Measurements from ENCODE around the gene ISG20L2.
A peak's percentile ranks its signal among the peaks of the same experiment; 100 is the strongest.

The ISG20L2 gene

DNA sequence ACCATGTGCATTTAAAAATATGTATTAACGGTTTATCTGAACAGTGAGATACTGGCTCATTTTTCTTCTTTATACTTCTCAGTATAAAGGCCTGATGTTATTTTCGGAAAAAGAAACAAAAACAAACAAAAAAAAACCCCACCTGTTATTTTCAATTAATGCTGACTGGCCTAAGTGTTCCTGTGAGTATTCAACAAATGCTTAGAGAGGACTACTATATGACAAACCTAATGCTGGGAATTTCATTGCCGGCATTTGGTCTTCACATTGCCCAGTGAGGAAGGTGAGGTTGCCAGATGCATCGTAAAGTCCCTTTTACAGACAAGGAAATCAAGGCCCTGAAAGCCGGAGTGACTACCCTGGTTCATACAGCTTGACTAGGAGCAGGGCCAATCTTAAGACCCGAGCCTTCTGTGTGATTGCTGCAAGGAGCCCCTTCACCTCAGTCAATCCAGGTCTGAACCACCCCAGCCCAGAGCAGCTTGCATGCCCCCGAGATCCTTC is 11.7 kb upstream of the ISG20L2 start:
- DNase-seq: no peak

DNA sequence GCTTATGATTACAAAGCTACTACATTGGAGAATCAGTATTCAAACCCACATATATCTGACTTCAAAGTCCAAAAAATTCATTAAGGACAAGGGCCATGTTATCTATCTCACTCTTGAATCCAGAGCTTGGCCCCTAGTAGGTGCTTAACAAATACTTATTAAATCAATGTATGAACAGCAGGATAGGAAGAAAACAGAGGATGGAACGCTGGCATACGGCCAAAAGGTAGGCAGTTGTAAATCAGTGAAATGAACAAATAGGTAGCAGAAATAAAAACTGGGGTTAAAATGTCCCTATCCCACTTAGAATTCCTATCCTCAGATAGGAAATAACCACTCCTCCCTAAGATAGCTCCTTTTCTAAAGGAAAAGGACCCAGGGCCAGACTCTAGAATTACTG is 10.3 kb upstream of the ISG20L2 start:
- DNase-seq: no peak

DNA sequence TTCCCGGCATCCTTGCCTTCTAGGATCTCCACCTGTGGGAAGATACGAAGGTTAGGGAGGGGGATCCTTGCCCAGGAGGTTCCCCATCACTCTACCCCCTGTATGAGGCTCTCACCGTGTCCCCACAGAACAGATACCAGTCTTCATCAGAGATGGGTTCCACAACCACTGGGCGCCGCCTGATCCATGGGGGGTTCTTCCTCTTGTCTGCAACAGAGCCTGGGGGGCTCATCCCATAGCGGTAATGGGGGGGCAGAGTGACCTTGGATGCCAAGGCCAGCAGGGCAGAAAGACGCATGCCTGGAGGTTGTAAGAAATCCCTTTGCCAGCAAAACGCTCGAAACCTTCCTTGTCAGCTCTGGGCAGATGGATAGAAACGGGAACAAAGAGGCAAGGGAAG is 9.8 kb upstream of the ISG20L2 start:
- no peak for DNase-seq

DNA sequence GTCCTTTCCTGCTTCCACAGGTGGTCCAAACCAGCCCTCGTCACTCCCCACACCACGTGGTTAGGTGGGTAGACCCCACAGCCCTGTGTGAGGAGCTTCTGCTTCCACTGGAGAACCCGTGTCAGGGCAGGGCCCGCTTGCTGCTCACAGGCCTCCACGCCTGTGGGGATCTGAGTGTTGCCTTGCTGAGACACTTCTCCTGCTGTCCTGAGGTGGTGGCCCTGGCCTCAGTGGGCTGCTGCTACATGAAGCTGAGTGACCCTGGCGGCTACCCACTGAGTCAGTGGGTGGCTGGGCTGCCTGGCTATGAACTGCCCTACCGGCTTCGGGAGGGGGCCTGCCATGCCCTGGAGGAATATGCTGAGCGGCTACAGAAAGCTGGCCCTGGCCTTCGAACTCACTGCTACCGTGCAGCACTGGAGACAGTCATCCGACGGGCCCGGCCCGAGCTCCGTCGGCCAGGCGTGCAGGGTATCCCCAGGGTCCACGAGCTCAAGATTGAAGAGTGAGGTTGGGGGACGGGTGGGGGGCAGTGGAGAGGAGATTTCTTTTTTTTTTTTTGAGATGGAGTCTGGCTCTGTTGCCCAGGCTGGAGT is 5.5 kb upstream of the ISG20L2 start:
- DNase-seq: no peak

DNA sequence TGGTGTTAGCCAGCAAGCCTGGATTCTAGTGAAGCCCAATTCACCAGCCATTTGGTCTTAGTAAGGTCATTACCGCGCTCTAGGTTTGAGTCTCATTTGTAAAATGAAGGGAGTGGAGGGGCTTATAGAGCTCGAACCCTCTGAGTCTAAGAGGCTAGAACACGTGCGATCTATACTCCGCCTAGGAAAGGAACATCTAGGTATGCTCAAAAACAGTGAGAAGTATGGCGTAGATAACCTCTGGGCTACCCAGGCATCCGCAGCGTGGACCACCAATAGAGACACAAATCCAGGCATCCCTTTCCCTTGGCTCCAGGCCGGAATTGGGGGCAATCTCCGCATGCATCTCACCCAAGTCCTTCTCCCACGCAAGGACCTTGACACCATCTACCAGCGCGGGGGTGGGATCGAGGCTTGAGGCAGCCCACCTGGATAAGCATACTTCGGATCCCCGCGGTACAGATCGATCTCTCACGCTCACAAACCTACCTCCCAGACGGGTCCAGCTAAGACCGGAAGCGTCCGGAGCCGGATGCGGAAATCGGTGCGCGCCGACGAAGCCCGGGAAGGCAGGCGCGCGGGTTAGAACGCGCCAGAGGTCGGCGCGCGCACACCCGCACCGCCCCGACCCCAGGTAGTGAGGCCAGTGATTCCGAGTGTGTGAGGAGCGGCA is 504 bp downstream of the ISG20L2 start, which contains the start of gene METTL25B:
METTL25B (plus strand) TSS at position 544 of the 673 bp plus-strand sequence. CDS start 636 bp downstream, outside the sequence.
- DNase-seq: peak; percentile 81

DNA sequence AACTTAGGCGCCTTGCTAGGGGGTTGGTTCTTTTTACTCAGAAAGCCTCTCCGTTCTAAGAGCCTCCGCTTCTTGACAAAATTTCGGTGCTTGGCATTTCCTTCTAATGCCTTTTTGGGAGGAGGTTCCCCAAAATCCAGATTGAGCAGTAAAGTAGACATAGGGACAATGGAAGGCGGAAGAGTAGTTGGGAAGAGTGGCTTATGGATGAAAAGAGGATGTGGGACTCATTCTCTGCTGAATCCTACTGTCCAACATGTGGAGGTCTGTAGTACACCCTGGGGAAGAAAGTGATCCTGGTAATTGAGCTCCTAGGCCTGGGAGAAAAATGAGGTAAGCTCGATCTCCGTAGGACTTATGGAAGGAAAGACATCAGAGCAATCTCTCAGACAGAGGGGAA is 1.1 kb downstream of the ISG20L2 start:
- DNase-seq: no peak

DNA sequence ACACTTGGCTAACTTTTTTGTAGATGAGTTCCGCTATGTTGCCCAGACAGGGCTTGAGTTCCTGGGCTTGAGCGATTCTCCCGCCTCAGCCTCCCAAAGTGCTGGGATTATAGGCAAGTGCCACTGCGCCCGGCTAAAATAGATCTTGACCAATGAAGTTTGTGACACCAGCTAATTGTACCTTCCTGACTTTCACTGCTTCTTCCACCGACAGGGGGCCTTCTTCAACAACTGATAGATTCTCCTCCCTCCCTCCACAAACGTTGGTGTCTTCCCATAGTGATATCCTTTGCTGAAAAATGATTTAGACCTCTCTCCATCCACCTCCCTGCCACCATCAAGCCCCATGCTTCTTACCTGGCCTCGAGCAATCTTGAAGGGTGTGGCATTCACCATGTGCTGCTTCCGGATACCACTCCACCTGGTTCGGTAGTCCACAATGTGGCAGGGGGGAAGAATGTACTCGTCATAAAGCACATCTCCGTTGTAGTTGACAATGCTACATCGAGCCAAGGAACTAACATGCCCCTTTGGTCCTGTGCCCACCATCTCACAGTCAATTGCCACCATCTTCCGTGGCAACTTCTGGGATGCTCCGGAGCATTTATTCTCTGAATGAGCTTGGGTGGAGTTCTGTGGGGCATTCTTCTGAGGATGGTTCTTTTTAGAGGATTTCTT is 1.9 kb downstream of the ISG20L2 start:
- peak; percentile 26 for DNase-seq

DNA sequence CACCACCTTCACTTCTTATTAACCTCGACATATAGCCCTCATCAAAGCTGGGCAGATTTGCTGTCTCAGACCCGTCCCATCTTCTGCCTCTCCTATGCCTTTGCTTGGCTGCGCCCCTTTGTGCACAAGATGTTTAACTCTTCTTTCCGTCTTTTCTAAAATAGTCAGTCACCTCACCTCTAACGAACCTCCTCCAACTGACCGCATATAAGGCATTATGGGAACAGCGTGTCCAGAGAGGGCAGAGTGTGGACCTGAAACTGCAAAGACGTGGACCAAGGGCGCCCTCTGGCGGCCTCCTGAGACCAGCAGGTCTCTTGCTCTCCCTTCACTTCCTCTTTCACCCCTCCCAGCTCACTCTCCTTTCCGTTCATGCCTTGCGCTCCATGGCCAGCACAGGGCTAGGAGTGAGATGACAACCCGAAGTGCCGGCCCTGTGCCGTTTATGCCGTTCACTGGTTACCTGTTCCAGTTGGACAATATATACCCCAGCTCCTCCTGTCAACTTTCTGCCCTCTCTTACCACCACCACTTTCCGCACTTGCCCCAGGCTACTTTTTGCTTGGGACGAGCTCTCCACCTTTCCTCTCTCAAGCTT is 2.8 kb downstream of the ISG20L2 start:
- peak; percentile 58 for DNase-seq

DNA sequence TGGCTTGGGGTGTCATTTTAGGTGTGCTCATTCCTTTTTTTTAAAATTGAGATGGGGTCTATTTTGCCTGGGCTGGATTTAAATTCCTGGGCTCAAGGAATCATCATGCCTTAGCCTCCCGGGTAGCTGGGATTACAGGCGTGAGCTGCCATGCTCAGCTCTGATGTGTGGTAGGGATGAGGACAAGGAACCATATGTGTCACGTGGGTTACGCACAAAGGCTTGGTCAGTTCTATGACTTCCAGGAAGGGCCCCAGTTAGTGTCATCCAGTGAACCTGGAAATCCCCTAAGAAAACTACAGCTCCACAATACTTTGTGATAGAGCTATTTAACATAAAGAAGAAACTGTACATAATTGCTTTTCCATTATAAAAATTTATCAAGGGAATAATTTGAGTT is 7.0 kb downstream of the ISG20L2 start:
- DNase-seq: no peak

DNA sequence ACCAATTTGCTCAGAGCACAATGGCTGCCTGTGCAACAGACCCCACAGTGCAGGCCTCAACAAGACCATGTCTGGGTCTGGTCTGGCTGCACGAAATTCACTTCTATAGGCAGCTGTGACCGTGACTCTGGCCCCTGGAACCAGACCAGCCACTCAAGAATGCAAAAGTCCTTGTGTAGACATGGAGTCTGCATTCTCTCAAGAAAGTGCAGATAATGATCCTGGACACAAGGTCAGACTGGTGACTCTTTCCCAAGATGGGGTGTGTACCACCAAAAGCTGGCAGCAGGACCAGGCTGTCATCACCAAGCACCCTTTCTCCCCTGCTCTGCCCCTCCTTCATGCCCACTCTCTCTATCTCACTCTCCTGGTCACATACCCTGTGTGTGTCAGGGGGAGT is 7.4 kb downstream of the ISG20L2 start:
- no peak for DNase-seq

DNA sequence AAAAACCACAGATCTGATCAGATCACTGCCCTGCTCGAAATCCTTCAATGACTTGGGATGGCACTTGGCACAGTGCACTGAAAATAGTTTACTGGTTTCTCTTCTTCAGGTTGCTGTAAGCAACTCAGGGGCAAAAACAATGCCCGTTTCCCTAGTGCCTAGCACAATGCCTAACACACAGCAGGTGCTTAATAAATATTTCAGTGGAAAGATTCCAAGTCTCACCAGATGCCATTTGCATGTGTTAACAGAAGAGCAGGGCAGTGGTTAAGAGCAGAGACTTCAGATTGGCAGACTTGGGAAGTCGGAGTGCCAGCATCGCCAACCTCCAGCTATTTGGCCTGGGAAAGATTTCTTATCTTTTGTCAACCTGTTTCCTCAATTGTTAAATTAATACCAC is 11.2 kb downstream of the ISG20L2 start:
- DNase-seq: no peak

DNA sequence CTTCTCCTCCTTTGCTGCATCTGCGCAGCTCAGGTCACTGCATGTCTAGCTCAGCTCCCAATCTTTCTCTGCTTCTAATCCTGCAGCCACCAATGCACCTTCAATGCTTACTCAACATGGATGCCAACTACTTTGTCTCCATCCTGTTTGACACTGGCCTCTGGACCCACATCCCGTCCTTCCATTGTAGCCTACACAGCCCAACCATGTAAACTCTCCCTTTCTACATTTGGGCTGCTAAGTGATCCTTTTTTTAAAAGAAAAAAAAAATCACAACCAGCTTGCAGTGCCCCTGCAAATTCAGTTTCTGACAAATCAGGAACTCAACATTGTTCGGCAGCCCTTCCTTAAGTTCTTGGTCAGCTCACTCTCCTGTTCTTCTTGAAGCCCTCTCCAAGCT is 13.7 kb downstream of the ISG20L2 start:
- no peak for DNase-seq

DNA sequence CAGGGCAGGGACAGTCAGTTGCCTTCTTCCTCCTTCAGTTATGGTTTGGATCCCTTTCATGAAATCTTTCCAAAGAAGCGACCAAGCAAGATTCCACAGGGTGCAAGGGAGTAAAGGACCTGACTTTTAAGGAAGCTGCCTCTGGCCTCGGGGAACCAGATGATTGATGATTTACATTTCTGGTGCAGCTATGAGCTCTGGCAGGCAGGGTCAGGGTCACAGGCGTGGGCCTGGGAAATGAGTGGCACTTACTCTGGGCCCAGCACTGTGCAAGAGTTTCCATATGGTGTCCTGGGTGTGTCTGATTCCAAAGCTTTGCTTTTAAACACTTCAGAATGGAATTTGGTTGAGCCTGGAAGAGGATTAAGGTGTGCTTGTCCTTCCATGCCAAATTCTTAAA is 15.9 kb downstream of the ISG20L2 start:
- no peak for DNase-seq

DNA sequence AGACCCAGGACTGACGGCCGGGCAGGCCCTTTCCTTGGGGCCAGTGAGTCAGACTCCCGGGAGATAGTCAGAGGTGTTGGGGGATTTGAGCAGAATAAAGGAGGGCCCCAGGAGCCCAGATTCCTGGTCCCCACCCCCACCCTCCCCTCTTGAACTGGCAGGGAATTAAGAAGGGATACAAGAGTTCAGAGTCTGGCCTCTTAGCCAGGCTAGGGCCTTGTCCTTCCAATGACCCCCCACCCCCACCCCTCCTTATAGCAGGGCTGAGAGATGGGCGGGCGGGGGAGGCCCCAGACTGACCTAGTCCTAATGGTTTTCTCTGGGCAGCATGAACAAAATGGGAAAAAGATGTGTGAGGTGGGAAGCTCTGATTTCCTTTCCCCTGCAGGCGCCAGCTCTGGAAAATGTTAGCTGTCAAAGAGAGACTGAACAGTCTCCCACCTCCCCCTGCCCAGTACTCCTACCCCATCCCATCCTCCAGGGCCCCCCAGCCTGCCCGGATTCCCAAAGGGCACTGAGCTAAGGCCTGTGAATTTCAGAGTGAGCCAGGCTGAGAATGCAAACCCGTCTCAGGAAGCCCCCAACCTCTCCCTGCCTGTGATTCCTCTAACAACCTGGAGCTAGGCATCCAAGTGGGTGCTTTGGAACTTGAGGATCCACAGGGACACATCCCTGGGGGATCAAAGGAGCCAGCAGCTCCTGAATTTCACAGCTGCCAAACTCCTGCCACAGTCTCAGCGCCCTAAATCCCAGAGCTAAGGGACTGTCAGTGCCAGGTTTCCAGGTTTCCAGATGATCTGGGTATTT is 17.4 kb downstream of the ISG20L2 start:
- DNase-seq: no peak

DNA sequence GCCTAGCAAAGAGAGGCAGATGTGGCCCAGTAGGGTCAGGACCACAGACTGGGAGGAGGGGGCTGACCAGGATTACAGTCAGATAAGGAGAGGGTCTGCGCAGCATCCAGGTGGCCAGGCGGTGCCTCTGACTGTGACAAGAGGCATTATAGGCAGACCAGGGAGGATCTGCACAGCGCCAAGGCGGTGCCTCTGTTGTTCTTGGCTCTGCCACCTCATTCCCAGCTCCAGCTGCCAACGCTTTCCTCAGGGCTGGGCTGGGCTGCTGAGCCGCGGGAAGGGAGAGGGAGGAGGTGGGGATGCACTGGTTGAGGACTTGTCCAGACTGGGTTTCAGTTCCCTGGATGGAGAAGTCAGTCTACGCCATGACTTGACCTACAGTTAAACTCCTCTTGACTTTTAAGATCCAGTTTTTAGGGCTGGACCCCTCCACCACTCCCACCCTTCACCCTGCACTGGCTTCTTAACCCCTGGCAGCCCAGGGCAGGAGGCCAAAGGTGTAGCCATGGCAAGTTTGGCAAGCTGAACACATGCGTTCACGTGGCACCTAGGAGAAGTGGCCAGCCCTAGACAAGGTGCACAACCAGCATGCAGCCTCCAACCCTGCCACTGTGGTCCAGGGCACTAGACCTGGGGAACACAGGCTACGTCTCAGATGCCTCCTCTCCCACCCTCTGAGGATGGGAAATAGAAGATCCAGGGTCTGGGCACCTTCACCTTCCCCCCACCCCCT is 18.6 kb downstream of the ISG20L2 start:
- no peak for DNase-seq

DNA sequence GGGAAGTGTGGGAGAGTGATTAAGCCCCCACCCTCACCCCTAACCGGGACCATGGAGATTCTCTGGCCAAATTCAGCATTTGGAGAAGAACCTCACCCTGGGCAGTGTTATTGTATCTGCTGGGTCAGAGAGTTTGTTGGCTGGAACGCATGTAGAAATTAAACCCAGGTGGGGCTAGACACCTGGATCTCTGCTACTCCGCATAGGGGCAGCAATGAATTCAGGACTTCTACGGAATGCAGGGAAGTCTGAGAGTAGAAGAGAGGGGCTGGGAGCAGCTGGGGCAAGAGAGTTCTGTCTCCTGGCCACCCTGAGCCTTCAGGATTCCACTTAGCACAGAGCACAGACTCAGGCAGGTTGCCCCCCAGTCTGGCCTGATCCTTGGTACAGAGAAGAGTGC is 19.5 kb downstream of the ISG20L2 start:
- no peak for DNase-seq

DNA sequence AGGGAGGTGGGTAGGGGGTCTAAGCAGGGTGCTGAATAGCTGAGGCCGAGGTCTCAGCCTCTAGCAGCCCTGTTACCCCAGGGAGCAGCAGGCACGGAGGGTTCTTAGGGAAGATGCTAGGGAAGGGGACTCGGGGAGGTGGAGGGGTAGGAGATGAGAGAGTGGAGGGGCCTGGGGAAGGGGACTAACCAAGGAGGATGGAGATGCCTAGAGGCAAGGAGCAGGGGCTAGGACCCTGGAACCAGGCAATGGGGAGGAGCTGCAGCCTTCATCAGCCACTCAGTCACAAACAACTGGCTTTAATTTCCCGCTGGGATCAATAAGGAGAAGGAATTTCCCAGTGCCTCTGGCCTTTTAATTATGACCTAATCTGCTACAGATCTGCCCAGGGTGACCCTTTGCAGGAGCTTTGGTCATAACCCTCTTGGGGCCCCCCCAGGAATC is 20.3 kb downstream of the ISG20L2 start:
- DNase-seq: no peak

DNA sequence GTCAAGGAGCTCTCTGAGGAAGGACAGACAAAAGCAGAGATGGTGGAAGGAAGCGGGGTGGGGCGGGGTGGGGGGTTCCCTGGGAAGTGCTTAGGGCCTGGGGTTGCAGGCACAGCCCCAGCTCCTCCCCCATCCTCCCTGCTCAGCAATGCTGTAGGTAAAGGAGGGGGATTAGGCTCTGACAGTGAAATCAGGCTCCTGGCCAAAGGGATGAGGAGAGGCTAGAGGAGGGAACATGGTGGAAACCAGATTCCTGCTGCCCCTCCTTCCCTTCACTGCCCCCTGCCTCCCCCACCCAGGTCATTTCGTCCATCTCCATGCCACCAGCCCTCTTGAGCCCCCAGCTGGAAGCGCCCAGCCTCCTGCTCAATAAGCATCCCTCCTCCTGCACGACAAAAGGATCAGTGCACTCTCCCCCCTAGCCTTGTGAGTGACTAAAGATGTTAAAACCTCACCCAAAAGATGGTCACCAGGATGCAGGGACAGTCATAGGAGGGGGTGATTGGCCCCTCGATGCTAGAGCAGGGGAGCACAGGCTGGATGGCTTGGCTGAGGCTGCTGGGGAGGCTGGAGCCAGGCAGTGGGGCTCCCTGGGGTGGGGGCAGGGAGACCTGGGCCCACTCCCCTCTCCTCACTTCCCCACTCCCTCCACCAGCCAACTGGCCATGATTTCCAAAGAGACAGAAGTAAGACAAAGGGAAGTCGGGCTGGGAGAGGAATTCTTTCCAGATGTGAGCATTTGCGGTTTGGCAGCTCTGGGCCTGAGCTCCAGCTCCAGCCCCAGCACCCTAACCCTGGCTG is 20.9 kb downstream of the ISG20L2 start:
- no peak for DNase-seq

DNA sequence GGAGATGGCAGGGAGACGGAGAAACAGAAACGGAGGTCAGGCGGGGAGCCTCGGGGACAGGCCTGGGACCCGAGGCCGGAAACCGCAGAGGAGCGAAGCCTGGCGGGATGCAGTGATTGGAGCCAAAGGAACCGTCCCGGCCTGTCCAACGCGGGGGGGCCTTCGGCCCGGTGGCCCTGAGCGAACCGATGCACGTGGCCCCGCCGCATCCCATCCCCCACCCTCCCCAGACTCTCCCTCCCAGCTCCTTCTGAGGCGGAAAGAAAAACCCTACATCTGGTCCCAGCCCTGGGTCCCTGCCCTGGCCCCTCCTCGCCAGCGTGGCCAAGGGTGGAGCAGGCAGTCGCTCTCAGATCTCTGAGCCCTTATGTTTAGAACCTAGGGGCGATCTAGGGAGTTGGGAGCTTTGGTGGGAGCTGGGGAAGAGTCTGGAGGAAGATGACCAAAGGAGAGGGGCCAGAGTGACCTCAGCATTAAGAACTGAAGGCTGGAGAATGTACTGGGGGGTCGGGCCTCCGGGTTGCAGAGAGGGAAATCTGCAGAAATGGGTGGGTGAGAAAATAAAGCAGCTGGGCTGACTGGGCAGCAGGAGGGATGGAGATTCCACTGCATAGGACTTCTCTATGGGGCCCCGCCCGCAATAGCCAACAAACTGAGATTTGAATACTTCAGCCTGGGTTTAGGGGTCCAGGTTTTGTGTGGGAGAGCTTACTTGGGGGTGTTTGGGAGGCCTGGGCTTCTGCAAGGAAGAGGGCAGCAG is 21.7 kb downstream of the ISG20L2 start:
- DNase-seq: peak; percentile 10

DNA sequence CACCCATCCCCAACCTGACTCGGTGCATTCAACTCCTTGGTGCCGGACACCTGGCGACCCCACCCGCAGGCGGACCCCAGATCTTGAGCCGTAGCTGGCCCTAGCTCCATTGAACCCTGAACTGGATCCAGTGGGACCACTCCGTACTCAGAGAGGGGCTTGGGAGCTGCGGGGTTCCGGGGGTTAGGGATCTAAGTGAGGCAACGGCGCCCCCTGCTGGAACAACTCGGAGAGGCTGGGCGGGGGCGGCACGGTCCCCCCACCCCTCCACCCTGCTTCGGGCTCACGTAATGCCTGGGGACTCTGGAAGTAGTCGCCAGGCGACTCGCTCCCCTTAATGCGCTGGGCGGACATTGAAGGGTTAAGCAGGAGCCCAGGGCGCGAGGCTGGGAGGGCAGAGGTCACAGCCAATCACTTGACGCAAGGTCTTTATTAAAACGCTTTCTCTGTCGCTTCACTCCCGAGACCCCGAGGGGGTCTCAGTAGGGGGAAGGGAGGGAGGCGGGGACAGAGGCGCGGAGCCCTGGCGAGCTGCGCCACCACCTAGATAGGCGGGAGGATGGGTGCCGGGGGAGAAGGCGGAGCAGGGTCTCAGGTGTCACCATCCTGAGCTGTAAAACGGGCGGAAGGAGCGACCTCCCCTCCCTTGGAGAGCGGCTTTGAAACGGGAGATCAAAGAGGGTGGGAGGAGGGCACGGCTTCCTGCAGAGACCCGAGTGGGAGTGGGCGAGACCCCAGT is 22.5 kb downstream of the ISG20L2 start:
- DNase-seq: peak; percentile 77

Measured in NCI-H1436 (cell line).